GM18907 (cell line): ENCODE results near the gene PLXNB2.
A peak's percentile ranks its signal among the peaks of the same experiment; 100 is the strongest.

Source experiments
- ATAC-seq: cut with Tn5 transposase; IDR thresholded peaks from one replicate; pipeline ENCODE4 v1.9.1; 2021; ENCODE audit warnings: mild to moderate bottlenecking, moderate library complexity; ENCODE audit not compliant: unreplicated experiment

The PLXNB2 gene

GRCh38 chr22:50253046-50253915 lies 54.2 kb downstream of the PLXNB2 start:
- ATAC-seq = no peak

GRCh38 chr22:50252082-50253045 lies 55.1 kb downstream of the PLXNB2 start:
- ATAC-seq = no peak

- peak; percentile 3 for ATAC-seq
Measured at GRCh38 chr22:50251477-50252081, 55.9 kb downstream of the PLXNB2 start.

- peak; percentile 47 for ATAC-seq
Measured at GRCh38 chr22:50250555-50251476, 56.6 kb downstream of the PLXNB2 start, which contains the start of gene HDAC10. HDAC10 (minus strand) TSS chr22:50251265; CDS start chr22:50251032, 233 bp downstream.

GRCh38 chr22:50250249-50250554 lies 57.2 kb downstream of the PLXNB2 start:
- no peak for ATAC-seq

GRCh38 chr22:50249341-50250248 lies 57.9 kb downstream of the PLXNB2 start:
- no peak for ATAC-seq

GRCh38 chr22:50248196-50249081 lies 59.0 kb downstream of the PLXNB2 start:
- ATAC-seq = no peak

- no peak for ATAC-seq
Measured at GRCh38 chr22:50247748-50248147, 59.7 kb downstream of the PLXNB2 start.

GRCh38 chr22:50246242-50247175 lies 60.9 kb downstream of the PLXNB2 start:
- no peak for ATAC-seq

GRCh38 chr22:50245214-50246072 lies 62.0 kb downstream of the PLXNB2 start:
- ATAC-seq = peak; percentile 5

GRCh38 chr22:50244420-50245213 lies 62.8 kb downstream of the PLXNB2 start, which contains the start of gene TUBGCP6:
TUBGCP6 (minus strand) TSS chr22:50245023; CDS start chr22:50244459, 564 bp downstream.
- ATAC-seq = peak; percentile 69

- peak; percentile 2 for ATAC-seq
Measured at GRCh38 chr22:50243685-50244419, 63.6 kb downstream of the PLXNB2 start.

GRCh38 chr22:50242406-50242949 lies 65.0 kb downstream of the PLXNB2 start:
- no peak for ATAC-seq

- ATAC-seq = no peak
Measured at GRCh38 chr22:50238755-50239154, 68.7 kb downstream of the PLXNB2 start.
